Peyer's patch (tissue), 4 donors: ENCODE results near the gene CLEC16A.

ENCODE experiments used
- POLR2A ChIP-seq, 2 donors: fragments of 450-650 bp; IDR thresholded peaks; one replicate each; pipeline ENCODE4 v1.5.1; 2017; ENCODE audit warnings: antibody characterized with exemption in 2 of 2, mild to moderate bottlenecking in 2 of 2, moderate library complexity in 2 of 2
- TF ChIP-seq, protein P1 (sequence below), 6 experiments: fragments of 450-650 bp in 4 of 6; fragments of 200-600 bp in 2 of 6; sonication (generic) in 1 of 6; IDR thresholded peaks; one replicate each; pipeline ENCODE4 v1.5.1; 2017 to 2019; ENCODE audit warnings: antibody characterized with exemption in 6 of 6, mild to moderate bottlenecking in 3 of 6, moderate library complexity in 1 of 6

DNA sequence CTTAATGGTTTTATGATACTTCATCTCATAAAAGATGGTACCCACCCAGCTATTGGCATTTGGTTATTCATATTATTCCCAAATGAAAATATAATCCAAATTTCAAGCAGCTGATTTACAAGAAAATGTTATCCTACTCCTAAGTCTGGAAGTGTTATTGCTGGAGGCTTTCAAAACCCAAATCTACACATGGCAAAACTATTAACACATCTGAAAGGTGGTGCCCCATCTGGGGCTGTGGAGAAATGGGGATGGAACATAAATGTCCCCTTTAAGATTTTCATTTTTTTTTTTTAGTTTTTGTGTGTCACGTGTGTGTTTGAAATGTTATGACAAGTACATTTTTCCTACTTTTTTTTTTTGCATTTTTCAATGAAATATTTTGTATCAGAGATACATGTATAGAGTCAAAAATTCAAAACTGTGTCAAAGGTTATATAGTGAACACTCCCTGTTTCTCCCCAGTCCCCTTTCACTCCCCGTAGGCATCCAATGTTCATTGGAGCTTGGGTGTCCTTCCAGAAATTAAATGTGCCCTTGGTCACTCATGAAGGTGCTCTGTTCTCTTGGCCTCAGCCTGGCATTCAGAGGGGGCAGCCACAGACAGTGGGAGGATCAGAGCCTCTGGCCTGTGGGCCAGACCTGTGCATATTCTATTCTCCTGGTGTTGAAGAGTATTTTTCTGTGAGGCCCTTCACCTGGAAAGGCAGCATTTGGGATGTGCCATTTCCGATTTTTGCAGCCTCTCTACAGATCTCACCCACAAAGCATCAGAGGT, 79.1 kb downstream of the CLEC16A start:
- TF ChIP-seq, protein P1, sequence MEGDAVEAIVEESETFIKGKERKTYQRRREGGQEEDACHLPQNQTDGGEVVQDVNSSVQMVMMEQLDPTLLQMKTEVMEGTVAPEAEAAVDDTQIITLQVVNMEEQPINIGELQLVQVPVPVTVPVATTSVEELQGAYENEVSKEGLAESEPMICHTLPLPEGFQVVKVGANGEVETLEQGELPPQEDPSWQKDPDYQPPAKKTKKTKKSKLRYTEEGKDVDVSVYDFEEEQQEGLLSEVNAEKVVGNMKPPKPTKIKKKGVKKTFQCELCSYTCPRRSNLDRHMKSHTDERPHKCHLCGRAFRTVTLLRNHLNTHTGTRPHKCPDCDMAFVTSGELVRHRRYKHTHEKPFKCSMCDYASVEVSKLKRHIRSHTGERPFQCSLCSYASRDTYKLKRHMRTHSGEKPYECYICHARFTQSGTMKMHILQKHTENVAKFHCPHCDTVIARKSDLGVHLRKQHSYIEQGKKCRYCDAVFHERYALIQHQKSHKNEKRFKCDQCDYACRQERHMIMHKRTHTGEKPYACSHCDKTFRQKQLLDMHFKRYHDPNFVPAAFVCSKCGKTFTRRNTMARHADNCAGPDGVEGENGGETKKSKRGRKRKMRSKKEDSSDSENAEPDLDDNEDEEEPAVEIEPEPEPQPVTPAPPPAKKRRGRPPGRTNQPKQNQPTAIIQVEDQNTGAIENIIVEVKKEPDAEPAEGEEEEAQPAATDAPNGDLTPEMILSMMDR (IDR thresholded peaks at IDR 0.05) = no peak
- no peak for TF ChIP-seq POLR2A (IDR thresholded peaks at IDR 0.05)
